Nephron (organoid): Measurements from ENCODE around the gene RHOBTB3.
A peak's percentile ranks its signal among the peaks of the same experiment; 100 is the strongest.

Experiments
- H3K27ac Mint-ChIP-seq, 3 experiments: 2 replicates each; pipeline ENCODE4 v1.8.0; 2020; ENCODE audit warnings: mixed read lengths in 3 of 3, mild to moderate bottlenecking in 2 of 3, moderate library complexity in 1 of 3
- H3K27me3 Mint-ChIP-seq: 2 replicates; pipeline ENCODE4 v1.8.0; 2021; ENCODE audit warnings: low read depth, mild to moderate bottlenecking, moderate library complexity, mixed read lengths
- H3K36me3 Mint-ChIP-seq: 2 replicates; pipeline ENCODE4 v1.8.0; 2020; ENCODE audit warnings: low read depth, mixed read lengths
- H3K4me1 Mint-ChIP-seq: 2 replicates; pipeline ENCODE4 v1.8.0; 2020; ENCODE audit warnings: mixed read lengths
- H3K4me3 Mint-ChIP-seq, 3 experiments: 2 replicates each; pipeline ENCODE4 v1.8.0; 2020; ENCODE audit warnings: mild to moderate bottlenecking in 3 of 3, mixed read lengths in 3 of 3, moderate library complexity in 2 of 3
- H3K9me3 Mint-ChIP-seq: 2 replicates; pipeline ENCODE4 v1.8.0; 2020; ENCODE audit warnings: mixed read lengths
- CTCF ChIP-seq, 3 experiments: fragments of 200-600 bp; sonication (generic); IDR thresholded peaks; one replicate each; pipeline ENCODE4 v1.5.0; 2021; ENCODE audit warnings: antibody characterized with exemption in 3 of 3; ENCODE audit not compliant: unreplicated experiment in 3 of 3

The RHOBTB3 gene

GRCh38 chr5:95726811-95727763 lies 4.0 kb upstream of the RHOBTB3 start:
- Mint-ChIP-seq H3K9me3 (no peaks in the 10 kb centered on the region), H3K36me3 (no peaks in the 10 kb centered on the region), H3K27me3 (no peaks in the 10 kb centered on the region), H3K27ac (peak overlapping the region; percentile 32 to 77 (median 70)), H3K4me3 (peak overlapping the region in 2 of 3 experiments; percentile 26 to 37), H3K4me1 (peaks cover 70% of the 10 kb centered on the region)
- TF ChIP-seq CTCF (IDR thresholded peaks at IDR 0.05; ENCODE audit: unreplicated experiment in 3 of 3) = no peak

- Mint-ChIP-seq H3K4me3 (peak overlapping the region in 2 of 3 experiments; percentile 3 to 27), H3K36me3 (no peaks in the 10 kb centered on the region), H3K4me1 (peaks cover 73% of the 10 kb centered on the region), H3K27ac (peak overlapping the region; percentile 32 to 77 (median 70)), H3K27me3 (no peaks in the 10 kb centered on the region), H3K9me3 (no peaks in the 10 kb centered on the region)
- TF ChIP-seq CTCF (IDR thresholded peaks at IDR 0.05; ENCODE audit: unreplicated experiment in 3 of 3) = no peak
These were observed 3.4 kb upstream of the RHOBTB3 start for GRCh38 chr5:95727764-95728191.

GRCh38 chr5:95728494-95729114 lies 2.5 kb upstream of the RHOBTB3 start:
- Mint-ChIP-seq H3K36me3 (no peaks in the 10 kb centered on the region), H3K4me1 (peaks cover 77% of the 10 kb centered on the region), H3K27me3 (no peaks in the 10 kb centered on the region), H3K9me3 (no peaks in the 10 kb centered on the region), H3K4me3 (peak overlapping the region in 1 of 3 experiments; percentile 43), H3K27ac (peak overlapping the region; percentile 14 to 32 (median 22))
- TF ChIP-seq CTCF (IDR thresholded peaks at IDR 0.05; ENCODE audit: unreplicated experiment in 3 of 3) = no peak

- H3K4me1 Mint-ChIP-seq = peaks cover 75% of the 10 kb centered on the region
- no peaks in the 10 kb centered on the region for H3K9me3 Mint-ChIP-seq
- H3K27ac Mint-ChIP-seq = peak overlapping the region; percentile 97 to 99 (median 98)
- TF ChIP-seq CTCF (IDR thresholded peaks at IDR 0.05; ENCODE audit: unreplicated experiment in 3 of 3) = no peak
- no peaks in the 10 kb centered on the region for H3K27me3 Mint-ChIP-seq
- no peaks in the 10 kb centered on the region for H3K36me3 Mint-ChIP-seq
- H3K4me3 Mint-ChIP-seq = peak overlapping the region; percentile 90 to 93 (median 91)
These were observed 1.8 kb upstream of the RHOBTB3 start for GRCh38 chr5:95729115-95730010.

GRCh38 chr5:95730011-95730700 lies 980 bp upstream of the RHOBTB3 start:
- Mint-ChIP-seq H3K27ac (peak overlapping the region; percentile 97 to 99 (median 98)), H3K4me1 (peaks cover 79% of the 10 kb centered on the region), H3K9me3 (no peaks in the 10 kb centered on the region), H3K36me3 (no peaks in the 10 kb centered on the region), H3K27me3 (no peaks in the 10 kb centered on the region), H3K4me3 (peak overlapping the region; percentile 90 to 93 (median 91))
- TF ChIP-seq CTCF (IDR thresholded peaks at IDR 0.05; ENCODE audit: unreplicated experiment in 3 of 3) = no peak
